ENCODE results near the gene ETV2. TPM values are rescaled to one million over a fixed set of nuclear protein-coding genes. Genes with fewer than 3 reads are reported as not detected.

ETV2 gene
- polyA plus RNA-seq, 1 of the 3 experiments (the other 2 are of a cell fraction): 1.6 TPM

Other genes with a start within 250 kb of the ETV2 start
- gene FFAR2, start 193.5 kb upstream of the ETV2 start, polyA plus RNA-seq (2012; rRNA removed): not detected in 2 replicates
- not detected in 2 replicates for gene KRTDAP, start 151.3 kb upstream of the ETV2 start, polyA plus RNA-seq (2012; rRNA removed)
- not detected in 2 replicates for gene DMKN, start 128.1 kb upstream of the ETV2 start, polyA plus RNA-seq (2012; rRNA removed)
- gene SBSN, start 113.4 kb upstream of the ETV2 start, polyA plus RNA-seq (2012; rRNA removed): 0.16 and 0.25 TPM in 2 replicates
- not detected in 2 replicates for gene GAPDHS, start 108.3 kb upstream of the ETV2 start, polyA plus RNA-seq (2012; rRNA removed)
- 201 and 202 TPM in 2 replicates for gene TMEM147, start 96.1 kb upstream of the ETV2 start, polyA plus RNA-seq (2012; rRNA removed)
- not detected in 2 replicates for gene ATP4A, start 78.1 kb upstream of the ETV2 start, polyA plus RNA-seq (2012; rRNA removed)
- gene PMIS2, start 55.6 kb upstream of the ETV2 start, polyA plus RNA-seq (2012; rRNA removed): not detected in 2 replicates
- gene HAUS5, start 29.0 kb upstream of the ETV2 start, polyA plus RNA-seq (2012; rRNA removed): 5.1 and 7.1 TPM in 2 replicates
- gene RBM42, start 12.7 kb upstream of the ETV2 start, polyA plus RNA-seq (2012; rRNA removed): 48.5 and 69.9 TPM in 2 replicates
- 826 and 889 TPM in 2 replicates for gene COX6B1, start 6.6 kb downstream of the ETV2 start, polyA plus RNA-seq (2012; rRNA removed)
- gene UPK1A, start 24.8 kb downstream of the ETV2 start, polyA plus RNA-seq (2012; rRNA removed): 0.11 and 0.16 TPM in 2 replicates
- not detected in 2 replicates for gene ZBTB32, start 62.8 kb downstream of the ETV2 start, polyA plus RNA-seq (2012; rRNA removed)
- gene KMT2B, start 76.3 kb downstream of the ETV2 start, polyA plus RNA-seq (2012; rRNA removed): 18.2 and 29.2 TPM in 2 replicates
- 5.1 and 5.6 TPM in 2 replicates for gene IGFLR1, start 100.7 kb downstream of the ETV2 start, polyA plus RNA-seq (2012; rRNA removed)
- gene U2AF1L4, start 103.7 kb downstream of the ETV2 start, polyA plus RNA-seq (2012; rRNA removed): 25.9 and 29.4 TPM in 2 replicates
- 66.3 and 99.2 TPM in 2 replicates for gene PSENEN, start 103.9 kb downstream of the ETV2 start, polyA plus RNA-seq (2012; rRNA removed)
- 21.1 and 25.2 TPM in 2 replicates for gene LIN37, start 106.8 kb downstream of the ETV2 start, polyA plus RNA-seq (2012; rRNA removed)
- gene HSPB6, start 115.3 kb downstream of the ETV2 start, polyA plus RNA-seq (2012; rRNA removed): 0.10 and 0.43 TPM in 2 replicates
- gene PROSER3, start 116.4 kb downstream of the ETV2 start, polyA plus RNA-seq (2012; rRNA removed): 12.3 and 12.5 TPM in 2 replicates
- gene ARHGAP33, start 133.8 kb downstream of the ETV2 start, polyA plus RNA-seq (2012; rRNA removed): 6.5 and 7.8 TPM in 2 replicates
- not detected in 2 replicates for gene PRODH2, start 171.1 kb downstream of the ETV2 start, polyA plus RNA-seq (2012; rRNA removed)
- gene NPHS1, start 210.8 kb downstream of the ETV2 start, polyA plus RNA-seq (2012; rRNA removed): not detected in 2 replicates
- gene KIRREL2, start 215.2 kb downstream of the ETV2 start, polyA plus RNA-seq (2012; rRNA removed): 0.21 and 0.37 TPM in 2 replicates
- gene APLP1, start 226.8 kb downstream of the ETV2 start, polyA plus RNA-seq (2012; rRNA removed): 31.8 and 66.7 TPM in 2 replicates

All from SK-N-SH (cell line).